ENCODE data around the gene PPIG.

The PPIG gene

GRCh38 chr2:169658877-169659276 lies 74.7 kb downstream of the PPIG start:
- no peak overlapping the region for H3K27ac ChIP-seq
- DNase-seq (ENCODE audit: low spot score) = no peak
- ChIA-PET POLR2A (ENCODE audit: low non-redundant PET) (no interaction called here), CTCF (no interaction called here)
- no peak for TF ChIP-seq CTCF (conservative IDR thresholded peaks at IDR 0.05; ENCODE audit: low read depth)

- no peak for TF ChIP-seq CTCF (conservative IDR thresholded peaks at IDR 0.05; ENCODE audit: low read depth)
- CTCF ChIA-PET = no interaction called here
- H3K27ac ChIP-seq = no peak overlapping the region
- no peak for DNase-seq (ENCODE audit: low spot score)
- POLR2A ChIA-PET (ENCODE audit: low non-redundant PET) = no interaction called here
Measured at GRCh38 chr2:169659320-169659719, 75.2 kb downstream of the PPIG start.

GRCh38 chr2:169661265-169661664 lies 77.1 kb downstream of the PPIG start:
- DNase-seq (ENCODE audit: low spot score) = no peak
- ChIA-PET CTCF (interaction anchor here (0.6 kb wide), 1 partner anchor 89 kb away, joined by 3 read pairs; no protein-coding TSS in a partner anchor), POLR2A (ENCODE audit: low non-redundant PET) (no interaction called here)
- no peak overlapping the region for H3K27ac ChIP-seq
- no peak for TF ChIP-seq CTCF (conservative IDR thresholded peaks at IDR 0.05; ENCODE audit: low read depth)

- no peak for TF ChIP-seq CTCF (conservative IDR thresholded peaks at IDR 0.05; ENCODE audit: low read depth)
- POLR2A ChIA-PET (ENCODE audit: low non-redundant PET) = no interaction called here
- CTCF ChIA-PET = no interaction called here
- no peak for DNase-seq (ENCODE audit: low spot score)
- no peak overlapping the region for H3K27ac ChIP-seq
Measured at GRCh38 chr2:169662744-169663143, 78.6 kb downstream of the PPIG start.

- CTCF ChIA-PET = no interaction called here
- no peak for TF ChIP-seq CTCF (conservative IDR thresholded peaks at IDR 0.05; ENCODE audit: low read depth)
- POLR2A ChIA-PET (ENCODE audit: low non-redundant PET) = no interaction called here
- no peak overlapping the region for H3K27ac ChIP-seq
- no peak for DNase-seq (ENCODE audit: low spot score)
Measured at GRCh38 chr2:169663247-169663646, 79.1 kb downstream of the PPIG start.

GRCh38 chr2:169664600-169664977 lies 80.4 kb downstream of the PPIG start:
- TF ChIP-seq CTCF (conservative IDR thresholded peaks at IDR 0.05; ENCODE audit: low read depth) = no peak
- no peak overlapping the region for H3K27ac ChIP-seq
- ChIA-PET CTCF (interaction anchor here (0.6 kb wide), 1 partner anchor 13 kb away, joined by 3 read pairs; no protein-coding TSS in a partner anchor), POLR2A (ENCODE audit: low non-redundant PET) (no interaction called here)
- no peak for DNase-seq (ENCODE audit: low spot score)
